Lung microvascular endothelial cell (primary cell): ENCODE results near the gene POMT1. TPM values are rescaled to one million over a fixed set of nuclear protein-coding genes. Genes with fewer than 3 reads are reported as not detected.
"Not testable (repeated sequence)": the region's sequence is repeated elsewhere in the genome, so short reads cannot be mapped to it uniquely, and the experiment has no call there.

ENCODE experiments used
- DNase-seq, 2 donors: peaks; one replicate each; pipeline versions ENCODE4 v3.0.0 to v3.0.0-alpha.2; 2010; ENCODE audit warnings: low read depth in 2 of 2
- total RNA-seq: library from RNA; depleted of rRNA; stranded (reverse); fragments of >200 nt; gene quantifications from 2 replicates; pipeline ENCODE4 v1.2.1, GENCODE V29; 2014

Gene POMT1
- total RNA-seq, 1 donor from 2014 or later = 27.2 TPM

DNA sequence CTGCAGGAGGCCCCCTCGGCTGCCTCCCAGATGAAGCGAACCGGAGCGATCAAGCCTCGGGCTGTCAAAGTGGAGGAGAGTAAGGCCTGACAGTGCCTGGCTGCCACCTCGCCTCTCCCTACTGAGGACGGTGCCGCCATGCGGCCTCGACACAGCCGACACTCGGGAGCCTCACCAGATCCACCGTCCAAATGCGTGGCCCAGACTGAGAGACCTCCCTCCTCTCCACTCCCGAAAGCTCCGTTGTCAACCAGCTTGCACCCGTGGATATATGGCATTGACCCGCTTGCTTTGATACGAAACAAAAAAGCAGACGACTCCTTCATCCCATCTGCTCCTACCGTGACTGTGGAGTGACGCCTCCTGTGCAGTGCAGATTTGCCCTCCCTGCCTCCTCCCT, 6.9 kb upstream of the POMT1 start:
- no peak for DNase-seq

- no peak for DNase-seq
Observed at GRCh38 chr9:131496844-131497405, 5.8 kb upstream of the POMT1 start.

GRCh38 chr9:131499254-131499767, 3.4 kb upstream of the POMT1 start:
- no peak for DNase-seq

DNA sequence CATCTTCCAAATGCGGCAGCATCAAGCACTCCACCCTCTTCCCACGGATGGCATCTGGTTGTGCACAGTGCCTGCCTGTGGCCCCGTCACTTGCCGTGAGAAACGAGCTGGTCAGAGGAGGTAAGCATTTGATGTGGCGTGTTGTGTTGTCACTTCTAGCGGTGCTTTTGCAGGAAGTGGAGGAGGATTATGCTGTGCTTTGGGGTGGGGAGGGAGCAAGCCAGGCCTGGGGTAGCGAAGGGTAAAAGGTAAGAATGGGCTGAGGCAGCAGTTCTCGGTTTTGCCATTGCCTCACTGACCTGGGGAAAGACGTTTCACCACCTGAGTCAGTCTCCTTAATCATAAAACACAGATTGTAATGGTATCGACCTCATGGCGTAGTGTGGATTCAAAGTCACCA, 2.3 kb upstream of the POMT1 start:
- no peak for DNase-seq

GRCh38 chr9:131500939-131501541, 1.7 kb upstream of the POMT1 start:
- no peak for DNase-seq

DNA sequence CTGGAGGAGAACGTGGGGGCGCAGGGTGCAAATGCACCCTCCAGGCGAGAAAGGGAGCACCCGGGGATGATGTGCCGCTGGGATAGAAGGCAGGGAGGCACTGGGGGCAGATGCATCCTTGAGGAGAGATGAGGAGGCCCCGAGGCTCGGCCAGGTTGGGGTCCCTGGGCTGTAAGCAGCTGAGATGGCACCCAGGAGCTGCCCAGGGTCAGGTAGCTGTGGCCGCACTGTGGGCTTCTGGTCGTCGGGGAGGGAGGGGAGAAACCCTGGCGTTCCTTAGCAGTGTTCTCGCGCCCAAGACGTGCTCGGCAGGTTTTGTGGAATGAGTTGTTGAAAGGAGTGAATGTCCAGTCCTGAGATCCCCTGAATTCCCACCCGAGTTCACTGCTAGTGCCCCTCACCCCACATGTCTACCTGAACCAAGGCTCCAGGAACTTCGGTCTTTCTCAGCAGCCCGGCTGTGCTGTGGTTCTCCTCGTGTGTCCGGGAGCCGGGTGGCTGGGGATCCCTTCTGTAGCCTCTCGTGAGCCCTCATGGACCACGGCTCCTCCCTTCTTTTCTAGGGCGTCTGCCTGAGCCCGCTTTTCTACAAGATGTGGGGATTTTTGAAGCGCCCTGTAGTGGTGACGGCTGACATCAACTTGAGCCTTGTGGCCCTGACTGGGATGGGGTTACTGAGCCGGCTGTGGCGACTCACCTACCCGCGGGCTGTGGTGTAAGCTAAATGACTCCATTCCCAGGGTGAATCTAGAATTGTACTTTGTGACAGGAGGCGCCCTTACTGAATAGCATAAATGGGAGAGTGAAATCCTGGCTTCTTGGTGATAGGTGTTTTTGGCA, 1.1 kb downstream of the POMT1 start:
- peak; percentile 18 to 36 for DNase-seq

- DNase-seq = no peak
Observed at GRCh38 chr9:131505012-131505411, 2.3 kb downstream of the POMT1 start.

- DNase-seq = no peak
Observed at GRCh38 chr9:131511416-131511815, 8.7 kb downstream of the POMT1 start.

DNA sequence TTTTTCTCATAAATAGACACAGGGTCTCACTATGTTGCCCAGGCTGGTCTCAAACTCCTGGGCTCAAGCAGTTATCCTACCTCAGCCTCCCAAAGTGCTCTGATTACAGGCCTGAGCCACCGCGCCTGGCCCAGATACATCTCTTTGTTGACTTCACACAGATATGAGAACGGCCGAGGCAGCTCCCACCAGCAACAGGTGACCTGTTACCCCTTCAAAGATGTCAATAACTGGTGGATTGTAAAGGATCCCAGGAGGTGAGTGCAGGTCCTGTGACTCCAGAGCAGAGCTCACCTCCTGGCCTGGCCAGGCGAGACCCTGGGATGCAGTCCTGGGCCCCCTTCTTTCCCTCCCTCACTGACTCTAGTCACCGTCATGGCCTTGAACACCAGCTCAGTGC, 9.2 kb downstream of the POMT1 start:
- no peak for DNase-seq

DNA sequence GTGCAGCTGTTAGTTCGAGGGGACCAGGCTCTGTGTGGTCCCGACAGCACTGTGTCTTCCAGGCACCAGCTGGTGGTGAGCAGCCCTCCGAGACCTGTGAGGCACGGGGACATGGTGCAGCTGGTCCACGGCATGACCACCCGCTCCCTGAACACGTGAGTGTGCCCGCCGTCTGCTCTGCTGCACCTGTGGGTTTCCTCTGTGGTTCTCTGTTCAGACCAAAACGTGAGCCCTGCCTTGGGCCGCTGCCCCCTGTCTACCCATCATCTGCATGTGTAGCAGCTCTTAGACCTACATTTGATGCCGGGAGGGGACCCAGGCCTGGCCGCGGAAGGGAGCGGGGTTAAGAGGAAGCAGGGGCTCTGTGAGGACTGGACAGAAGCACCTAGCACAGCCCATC, 10.5 kb downstream of the POMT1 start:
- no peak for DNase-seq

DNA sequence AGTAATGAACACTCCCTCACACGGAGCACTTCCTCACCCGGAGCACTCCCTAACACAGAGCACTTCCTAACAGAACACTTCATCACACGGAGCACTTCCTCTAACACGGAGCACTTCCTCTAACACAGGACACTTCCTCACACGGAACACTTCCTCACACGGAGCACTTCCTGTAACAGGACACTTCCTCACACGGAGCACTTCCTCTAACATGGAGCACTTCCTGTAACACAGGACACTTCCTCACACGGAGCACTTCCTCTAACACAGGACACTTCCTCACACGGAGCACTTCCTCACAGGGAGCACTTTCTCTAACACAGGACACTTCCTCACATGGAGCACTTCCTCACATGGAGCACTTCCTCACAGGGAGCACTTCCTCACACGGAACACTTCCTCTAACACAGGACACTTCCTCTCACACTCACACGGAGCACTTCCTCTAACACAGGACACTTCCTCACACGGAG, 12.9 kb downstream of the POMT1 start:
- DNase-seq = not testable (repeated sequence)

- DNase-seq = no peak
Observed at GRCh38 chr9:131516100-131516499, 13.4 kb downstream of the POMT1 start.

- no peak for DNase-seq
Observed at GRCh38 chr9:131516930-131517329, 14.2 kb downstream of the POMT1 start.

GRCh38 chr9:131517761-131518190, 15.1 kb downstream of the POMT1 start:
- no peak for DNase-seq

DNA sequence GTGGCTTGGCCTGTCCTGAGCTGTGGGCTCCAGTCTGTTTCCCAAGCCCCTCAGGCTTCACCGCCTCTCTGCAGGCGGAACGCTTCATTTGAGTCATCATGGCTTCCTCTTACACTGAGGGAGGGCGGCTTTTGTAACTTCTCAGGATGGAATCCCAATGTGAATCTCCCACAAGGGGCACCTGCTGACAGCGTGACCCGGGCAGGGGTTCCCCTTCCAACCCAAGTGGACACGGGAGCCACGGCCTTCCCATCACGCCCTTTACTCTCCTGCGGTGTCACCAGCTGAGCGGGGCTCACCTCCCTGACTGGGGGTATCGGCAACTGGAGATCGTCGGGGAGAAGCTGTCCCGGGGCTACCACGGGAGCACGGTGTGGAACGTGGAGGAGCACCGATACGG, 15.8 kb downstream of the POMT1 start:
- no peak for DNase-seq

DNA sequence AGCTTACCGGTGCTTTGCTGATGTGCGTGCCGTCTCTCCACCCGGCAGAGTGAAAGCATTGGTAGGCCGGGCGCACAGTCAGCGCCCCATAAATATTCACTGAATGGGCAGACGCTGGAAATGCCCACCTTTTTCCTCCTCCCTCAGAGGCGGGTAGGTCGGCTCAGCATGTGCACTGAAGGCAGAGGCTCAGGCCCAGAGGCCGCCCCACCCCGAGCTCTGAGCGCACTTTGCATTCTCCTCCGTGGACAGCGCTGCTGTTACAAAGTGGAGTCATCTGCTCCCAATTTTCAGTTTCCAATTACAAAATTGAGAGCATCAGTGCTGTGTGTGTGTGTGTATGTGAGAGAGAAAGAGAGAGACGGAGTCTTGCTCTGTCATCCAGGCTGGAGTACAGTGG, 17.8 kb downstream of the POMT1 start:
- no peak for DNase-seq

DNA sequence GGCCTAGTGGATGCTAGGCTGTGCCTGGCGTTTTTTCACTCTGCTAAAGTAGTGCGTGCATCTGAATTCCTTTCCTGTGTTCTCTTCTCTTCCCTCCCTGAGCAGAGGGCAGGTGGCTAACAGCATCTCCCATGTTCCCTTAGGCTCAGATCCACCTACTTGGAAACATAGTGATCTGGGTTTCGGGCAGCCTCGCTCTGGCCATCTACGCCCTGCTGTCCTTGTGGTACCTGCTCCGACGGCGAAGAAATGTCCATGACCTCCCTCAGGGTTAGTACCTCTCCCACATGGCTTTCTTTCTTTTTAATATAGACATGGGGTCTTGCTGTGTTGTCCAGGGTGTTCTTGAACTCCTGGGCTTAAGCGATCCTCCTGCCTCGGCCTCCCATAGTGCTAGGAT, 18.5 kb downstream of the POMT1 start:
- DNase-seq = no peak

GRCh38 chr9:131521822-131522221, 19.1 kb downstream of the POMT1 start:
- DNase-seq = no peak

GRCh38 chr9:131522257-131523085, 19.8 kb downstream of the POMT1 start:
- DNase-seq = no peak

GRCh38 chr9:131523086-131523388, 20.3 kb downstream of the POMT1 start:
- no peak for DNase-seq
